GM21737 (cell line): ENCODE data around the gene CKAP2L.
"Not testable (repeated sequence)": the region's sequence is repeated elsewhere in the genome, so short reads cannot be mapped to it uniquely, and the experiment has no call there.

Experiments used
- ATAC-seq: cut with Tn5 transposase; IDR thresholded peaks from one replicate; pipeline ENCODE4 v1.9.1; 2021; ENCODE audit warnings: mild to moderate bottlenecking, moderate library complexity; ENCODE audit not compliant: unreplicated experiment

CKAP2L gene

DNA sequence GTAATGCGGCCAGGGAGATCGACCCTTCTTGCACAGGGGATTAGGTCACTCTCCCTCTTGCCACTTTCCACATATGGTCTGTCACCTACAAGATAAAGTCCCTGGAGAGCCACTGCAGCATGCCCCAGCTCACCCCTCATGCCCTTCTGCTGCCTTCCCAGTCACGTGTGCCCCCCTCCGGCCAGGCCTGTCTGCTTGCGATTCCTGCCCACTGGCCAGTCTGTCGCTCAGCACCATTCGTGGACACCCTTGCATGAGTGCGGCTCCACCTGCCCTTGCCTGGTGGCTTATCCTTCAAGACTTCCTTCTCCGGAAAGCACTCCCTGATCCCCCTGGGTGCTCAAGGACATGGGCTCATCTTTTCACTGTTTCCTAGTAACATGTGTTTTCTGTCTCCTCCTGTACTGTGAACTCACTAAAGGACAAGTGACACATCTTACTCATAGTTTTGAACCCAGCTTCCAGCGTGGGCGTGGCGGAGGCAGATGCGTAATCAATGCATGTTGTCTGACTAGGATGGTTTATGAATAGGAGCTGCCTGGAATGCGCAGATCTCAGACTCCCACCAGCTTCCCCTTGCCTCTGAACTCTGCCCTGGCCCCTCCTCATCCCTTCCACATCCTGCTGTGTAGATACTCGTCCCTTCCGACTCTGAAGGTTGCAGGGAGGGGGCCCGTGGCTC lies 51.4 kb downstream of the CKAP2L start:
- ATAC-seq: no peak

DNA sequence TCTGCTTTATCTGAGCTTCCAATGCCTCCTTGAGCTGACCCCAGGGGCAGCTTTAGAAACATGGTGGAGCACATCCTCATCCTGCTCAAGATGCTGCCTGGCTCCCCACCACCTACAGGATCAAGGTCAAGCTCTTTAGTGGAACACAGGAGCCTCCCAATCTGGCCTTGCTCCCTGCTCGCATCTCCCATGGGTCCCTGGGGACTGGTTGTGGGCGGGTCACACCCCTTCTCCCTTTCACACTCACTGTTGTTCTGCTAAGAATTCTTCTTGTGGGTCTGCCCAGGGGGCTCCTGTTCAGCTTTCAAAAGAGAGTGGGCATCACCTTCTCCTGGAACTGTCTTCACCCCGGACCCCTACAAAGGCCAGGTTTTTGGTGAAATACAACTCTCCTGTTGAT lies 51.9 kb downstream of the CKAP2L start:
- ATAC-seq: no peak

DNA sequence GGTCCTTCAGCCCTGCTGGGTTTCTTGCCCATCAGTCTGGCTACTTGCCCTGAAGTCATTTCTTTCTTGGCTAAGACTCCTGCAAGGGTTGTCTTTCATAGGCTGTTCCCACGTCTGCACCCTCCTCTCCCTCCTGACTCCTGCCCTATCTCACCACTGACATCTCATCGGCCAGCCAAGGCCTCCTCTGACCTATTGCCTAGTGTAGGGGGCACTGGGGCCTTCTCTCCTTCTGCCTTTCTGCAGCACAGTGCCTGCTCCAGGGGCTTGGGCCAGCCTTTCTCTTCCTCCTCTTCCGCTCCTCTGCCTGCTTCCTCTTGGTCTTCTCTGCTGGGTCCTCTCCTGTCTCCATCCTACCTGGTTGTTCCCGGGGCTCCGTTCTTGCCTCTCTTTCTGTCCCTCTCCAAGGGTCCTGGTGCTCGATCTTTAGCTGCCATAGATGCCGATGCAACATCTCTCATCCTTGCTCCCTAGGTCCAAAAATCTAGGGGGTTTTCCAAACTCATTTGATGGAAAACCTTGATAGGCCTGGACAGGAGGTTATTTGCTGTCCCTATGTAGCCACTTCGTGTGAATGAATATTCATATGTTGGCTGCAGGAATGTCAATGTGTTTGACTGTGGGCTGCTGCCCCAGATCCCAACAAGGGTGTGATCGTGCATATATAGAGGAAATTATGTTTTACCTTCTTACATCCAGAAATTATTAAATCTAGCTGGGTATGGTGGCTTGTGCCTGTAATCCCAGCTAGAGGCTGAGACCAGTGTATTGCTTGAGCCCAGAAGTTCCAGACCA lies 53.3 kb downstream of the CKAP2L start:
- no peak for ATAC-seq

DNA sequence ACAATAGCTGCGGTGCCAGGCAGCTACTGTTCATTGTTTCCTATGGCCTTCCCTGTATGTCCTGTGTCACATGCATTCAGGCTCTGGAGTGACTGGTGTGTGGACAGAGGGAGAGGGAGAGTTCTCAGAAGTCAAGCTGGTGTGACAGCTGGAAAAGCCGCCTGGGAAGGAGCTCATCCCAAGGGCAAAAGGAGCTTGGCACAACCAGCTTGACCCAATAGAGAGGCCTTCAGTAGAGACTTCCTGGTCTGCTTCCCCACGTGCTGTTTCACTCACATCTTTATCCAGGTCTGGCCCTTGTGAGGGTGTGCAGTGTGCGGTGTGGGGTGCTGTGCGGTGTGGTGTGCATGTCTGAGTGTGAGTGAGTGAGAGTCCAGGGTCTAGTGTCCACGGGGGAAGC lies 54.7 kb downstream of the CKAP2L start:
- no peak for ATAC-seq

DNA sequence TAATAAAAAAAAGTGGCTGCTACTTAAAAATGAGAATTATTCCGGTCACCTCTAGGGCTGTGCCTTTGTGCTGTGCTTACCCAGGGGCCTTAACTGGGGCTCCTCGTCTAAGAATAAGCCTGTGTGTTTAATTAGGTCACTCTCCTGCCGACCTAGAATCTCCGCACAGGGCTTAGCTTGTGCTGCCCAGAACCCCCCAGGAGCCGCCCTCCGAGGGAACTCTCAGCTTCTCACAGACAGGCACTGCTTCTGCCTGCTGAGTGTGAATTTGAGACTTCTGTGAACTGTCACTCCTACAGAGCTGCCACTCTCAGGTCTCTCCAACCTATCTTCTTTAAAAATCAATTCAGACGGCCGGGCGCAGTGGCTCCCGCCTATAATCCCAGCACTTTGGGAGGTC lies 55.4 kb downstream of the CKAP2L start:
- no peak for ATAC-seq

DNA sequence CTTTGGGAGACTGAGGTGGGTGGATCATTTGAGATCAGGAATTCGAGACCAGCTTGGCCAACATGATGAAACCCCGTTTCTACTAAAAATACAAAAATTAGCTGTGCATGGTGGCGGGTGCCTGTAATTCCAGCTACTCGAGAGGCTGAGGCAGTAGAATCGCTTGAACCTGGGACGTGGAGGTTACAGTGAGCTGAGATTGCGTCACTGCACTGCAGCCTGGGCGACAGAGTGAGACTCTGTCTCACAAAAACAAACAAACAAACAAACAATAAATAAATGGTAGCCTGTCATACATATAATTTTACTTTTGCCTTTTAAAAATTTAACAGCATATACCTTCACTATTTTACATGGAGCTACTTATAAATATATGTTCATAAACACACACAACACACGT lies 57.5 kb downstream of the CKAP2L start:
- not testable (repeated sequence) for ATAC-seq

DNA sequence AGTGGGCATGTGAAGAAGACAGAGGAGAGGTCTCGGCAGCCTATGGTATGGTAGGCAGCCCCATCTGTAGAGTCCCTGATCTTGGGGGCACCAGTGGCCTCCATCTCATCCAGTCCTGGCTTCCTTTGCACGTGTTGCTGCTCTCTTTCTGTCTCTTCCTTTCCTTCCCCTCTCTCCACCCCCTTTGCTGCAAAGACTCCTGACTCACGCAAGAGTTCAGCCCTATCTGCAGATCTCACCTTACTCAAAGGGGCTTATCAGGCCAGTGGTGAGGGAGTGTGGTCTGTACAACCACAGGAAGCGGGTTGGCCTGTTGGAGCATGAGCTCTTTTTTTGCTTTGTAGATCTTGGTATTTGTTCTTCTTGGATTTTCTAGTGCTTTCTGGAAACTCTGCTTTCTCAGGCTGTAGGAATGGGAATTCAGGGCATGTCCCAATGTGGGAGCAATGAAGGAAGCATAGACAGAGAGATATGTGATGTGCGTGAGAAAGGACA lies 58.2 kb downstream of the CKAP2L start:
- no peak for ATAC-seq

DNA sequence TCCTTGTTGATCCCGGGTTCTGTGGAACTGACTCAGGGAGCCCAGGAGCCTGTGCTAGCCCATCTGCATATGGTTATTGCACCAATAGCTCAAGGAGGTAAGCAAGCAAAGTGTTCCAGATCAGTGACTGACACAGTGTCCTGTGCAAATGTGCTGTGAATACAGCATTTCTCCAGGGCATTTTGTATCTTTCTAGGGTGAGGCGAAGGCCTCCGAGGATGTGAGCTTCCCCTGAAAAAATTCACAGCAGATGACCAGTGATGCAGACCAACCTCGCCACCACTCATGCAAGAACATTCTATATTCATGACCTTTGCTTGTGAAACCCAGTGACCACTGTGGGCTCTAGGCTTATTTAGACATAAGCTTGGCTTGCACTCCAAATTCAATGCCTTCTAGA lies 58.8 kb downstream of the CKAP2L start:
- no peak for ATAC-seq

DNA sequence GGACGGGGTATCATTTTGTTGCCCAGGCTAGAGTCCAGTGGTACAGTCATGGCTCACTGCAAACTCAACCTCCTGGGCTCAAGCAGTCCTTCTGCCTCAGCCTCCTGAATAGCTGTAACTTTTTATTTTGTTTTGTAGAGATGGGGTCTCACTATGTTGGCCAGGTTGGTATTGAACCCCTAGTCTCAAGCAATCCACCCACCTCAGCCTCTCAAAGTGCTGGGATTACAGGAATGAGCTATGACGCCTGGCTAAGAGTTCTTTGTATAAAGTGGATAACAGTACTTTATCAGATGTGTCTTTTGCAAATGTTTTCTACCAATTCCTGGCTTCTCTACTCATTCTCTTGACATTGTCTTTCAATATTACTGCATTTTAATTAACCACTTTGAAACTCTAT lies 60.7 kb downstream of the CKAP2L start:
- ATAC-seq: no peak

DNA sequence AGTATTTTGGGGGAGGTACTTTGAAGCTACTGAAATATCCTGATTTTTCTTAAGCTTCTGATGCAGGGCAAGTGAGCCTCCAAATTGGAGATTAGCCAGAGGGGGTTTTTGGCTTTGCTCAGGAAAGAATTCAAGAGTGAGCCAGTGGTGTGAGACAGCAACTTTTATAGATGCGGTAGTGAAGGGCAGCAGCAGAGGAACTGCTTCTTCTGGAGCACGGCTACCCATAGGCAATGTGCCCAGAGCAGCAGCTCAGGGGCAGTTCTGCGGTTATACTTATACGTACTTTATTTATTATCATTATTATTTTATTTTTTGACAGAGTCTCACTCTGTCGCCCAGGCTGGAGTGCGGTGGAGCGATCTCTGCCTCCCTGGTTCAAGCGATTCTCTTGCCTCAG lies 63.4 kb downstream of the CKAP2L start:
- ATAC-seq: no peak

DNA sequence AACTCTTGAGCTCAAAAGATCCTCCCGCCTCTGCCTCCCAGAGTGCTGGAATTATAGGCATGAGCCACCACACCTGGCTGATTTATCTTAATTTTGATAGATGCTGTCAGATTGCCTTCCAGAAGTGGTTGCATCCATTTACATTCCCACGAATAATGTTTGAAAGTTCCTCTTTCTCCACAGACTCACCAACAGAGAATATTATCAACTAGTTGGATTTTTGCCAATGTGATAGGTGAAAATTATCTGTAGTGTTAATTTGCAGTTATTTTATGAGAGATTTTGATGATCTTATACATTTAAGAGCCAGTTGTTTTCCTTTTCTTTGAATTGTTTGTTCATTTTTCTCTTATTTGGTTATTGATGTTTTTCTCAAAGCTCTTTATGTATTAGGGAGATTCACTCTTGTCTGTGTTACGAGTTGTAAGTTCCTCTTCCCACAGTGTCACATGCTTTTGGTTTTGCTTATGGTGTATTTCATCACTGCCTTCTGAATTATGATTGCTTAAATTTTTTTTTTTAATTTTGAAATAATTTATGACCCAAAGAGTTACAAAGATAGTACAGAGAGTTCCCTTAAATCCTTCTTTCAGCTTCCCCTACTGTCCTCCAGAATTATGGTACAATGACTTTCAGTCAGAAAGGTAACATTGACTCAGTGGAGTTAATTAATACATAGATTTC lies 64.3 kb downstream of the CKAP2L start:
- ATAC-seq: no peak

DNA sequence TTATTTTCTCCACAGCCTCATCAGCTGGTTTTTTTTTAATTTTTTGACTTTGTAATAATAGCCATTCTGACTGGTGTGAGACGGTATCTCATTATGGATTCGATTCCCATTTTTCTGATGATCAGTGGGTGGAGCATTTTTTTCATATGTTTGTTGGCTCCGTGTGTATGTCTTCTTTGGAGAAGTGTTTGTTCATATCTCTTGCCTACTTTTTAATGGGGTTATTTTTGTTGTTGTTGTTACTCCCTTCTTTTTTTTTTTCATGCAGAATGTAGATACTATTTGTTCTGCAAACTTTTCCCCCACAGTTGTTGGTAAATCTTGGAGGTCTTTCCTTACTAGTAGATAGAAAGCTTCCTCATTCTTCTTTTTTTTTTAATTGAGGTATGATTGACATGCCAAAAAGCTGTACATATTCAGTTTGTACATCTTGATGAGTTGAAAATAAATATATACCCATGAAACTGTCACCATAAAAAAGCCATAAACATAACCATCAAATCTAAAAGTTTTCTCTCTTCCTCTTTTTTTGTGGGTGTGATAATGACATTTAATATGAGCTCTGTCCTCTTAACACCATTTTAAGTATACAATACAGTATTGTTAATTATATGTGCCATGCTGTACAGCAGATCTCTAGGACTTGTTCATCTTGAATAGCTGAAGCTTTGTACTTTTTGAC lies 65.4 kb downstream of the CKAP2L start:
- ATAC-seq: no peak

DNA sequence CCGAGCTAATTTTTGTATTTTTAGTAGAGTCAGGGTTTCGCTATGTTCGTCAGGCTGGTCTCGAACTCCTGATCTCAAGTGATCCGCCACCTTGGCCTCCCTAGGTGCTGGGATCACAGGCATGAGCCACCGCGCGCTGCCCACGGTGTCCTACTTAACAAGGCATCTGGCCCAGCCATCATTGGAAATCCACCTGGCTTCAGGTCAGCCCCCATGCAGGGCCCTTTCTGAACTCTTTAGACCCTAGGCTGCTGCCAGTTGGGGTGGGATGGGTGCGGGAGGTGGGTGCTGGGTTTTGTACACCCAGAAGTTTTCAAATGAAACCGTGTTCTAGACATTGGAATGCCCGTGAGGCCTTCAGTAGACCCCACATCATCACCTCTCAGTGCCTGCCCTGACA lies 70.2 kb downstream of the CKAP2L start:
- no peak for ATAC-seq

DNA sequence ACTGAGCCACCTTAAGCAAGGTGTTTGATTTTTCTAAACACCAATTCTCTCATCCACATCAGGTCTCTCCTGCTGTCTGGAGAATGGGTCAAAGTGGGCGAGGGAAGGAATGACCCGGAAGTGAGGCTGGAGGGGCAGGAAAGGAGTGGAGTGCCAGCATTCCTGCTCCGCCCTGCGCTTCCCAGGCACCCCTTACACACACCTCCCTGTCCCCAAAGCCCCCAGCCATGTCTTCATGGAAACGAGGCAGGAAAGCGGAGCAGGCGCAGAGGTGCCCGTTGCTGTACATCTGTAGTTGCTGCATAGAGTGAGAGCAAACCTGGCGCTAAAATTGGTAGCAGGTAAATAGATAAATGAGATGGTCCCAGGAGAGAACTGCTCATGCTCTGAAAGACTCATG lies 70.8 kb downstream of the CKAP2L start:
- ATAC-seq: no peak

DNA sequence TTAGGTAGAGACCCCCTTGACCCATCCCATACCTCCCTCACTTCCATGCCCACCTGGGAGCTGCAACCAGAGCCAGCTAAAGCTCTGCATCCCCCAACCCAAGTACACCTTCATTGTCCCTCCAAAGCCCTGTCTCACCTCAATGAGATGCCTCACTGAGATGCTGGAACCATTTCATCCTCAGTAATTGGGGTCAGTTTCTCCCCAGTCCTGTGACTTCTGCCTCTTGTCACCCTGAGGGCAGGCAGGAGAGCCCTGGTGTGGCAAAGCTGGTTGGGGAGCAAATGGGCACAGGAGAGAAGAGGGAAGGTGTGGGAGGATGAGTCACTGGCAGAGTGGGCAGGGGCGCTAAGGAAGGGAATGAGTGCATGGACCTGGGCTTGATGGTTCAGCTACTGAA lies 71.5 kb downstream of the CKAP2L start:
- no peak for ATAC-seq

DNA sequence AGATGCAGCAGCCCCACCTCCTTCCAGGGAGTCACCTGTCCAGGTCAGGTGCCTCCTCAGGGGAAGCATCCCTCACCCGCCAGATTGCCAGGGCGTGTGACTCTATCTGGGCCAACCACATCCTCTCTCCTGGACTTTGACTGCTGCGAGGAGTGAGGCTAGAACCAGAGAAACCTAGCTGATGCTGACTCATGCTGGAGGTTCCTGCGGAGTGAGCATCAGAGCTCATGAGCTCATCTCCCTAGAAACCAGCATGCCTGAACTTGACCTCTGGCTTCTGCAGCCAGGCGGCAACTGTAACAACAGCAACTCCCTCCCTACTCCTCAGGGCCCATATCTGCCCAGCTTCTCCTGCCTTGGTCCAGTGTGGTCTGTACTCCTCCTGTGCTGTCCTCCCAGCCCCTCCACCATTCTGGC lies 71.9 kb downstream of the CKAP2L start:
- peak; percentile 90 for ATAC-seq

DNA sequence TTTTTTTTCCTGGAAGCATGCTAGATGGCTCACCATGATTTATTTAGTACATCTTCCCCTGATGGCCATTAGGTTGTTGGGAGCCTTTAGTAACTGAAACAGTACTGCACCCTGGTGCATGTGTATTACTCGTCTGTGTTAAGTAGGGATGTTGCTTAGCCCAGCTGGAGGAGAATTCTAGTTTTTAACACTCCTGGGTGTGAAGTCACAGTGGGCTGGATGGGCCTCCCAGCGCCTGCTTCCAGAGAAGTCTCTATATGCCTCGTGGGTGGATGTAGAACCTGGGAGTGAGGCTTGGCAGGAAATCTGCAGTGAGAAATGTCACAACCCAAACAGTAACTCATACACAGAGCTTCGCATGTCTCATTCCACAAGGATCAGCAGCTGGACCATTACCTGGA lies 72.5 kb downstream of the CKAP2L start:
- no peak for ATAC-seq

DNA sequence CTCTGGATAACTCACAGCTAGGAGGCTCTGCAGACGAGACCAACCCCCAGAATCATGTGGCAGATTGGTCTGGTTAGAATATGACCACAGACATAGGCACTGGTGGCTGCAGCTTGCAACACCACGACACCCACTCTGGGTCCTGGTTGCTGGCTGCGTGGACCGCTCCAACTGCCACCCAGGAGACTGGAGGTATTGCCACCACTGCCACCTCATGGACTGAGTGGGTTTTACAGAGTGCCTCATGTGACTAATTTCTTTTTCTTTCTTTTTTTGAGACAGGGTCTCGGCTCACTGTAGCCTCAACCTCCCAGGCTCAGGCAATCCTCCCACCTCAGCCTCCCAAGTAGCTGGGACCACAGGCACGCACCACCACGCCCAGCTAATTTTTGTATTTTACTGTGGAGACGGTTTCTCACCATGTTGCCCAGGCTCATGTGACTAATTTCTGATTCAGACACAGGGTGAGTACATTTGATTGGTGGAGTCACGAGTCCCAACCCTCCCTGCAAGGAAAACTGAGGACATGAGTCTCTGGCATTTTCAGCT lies 73.5 kb downstream of the CKAP2L start:
- ATAC-seq: no peak

DNA sequence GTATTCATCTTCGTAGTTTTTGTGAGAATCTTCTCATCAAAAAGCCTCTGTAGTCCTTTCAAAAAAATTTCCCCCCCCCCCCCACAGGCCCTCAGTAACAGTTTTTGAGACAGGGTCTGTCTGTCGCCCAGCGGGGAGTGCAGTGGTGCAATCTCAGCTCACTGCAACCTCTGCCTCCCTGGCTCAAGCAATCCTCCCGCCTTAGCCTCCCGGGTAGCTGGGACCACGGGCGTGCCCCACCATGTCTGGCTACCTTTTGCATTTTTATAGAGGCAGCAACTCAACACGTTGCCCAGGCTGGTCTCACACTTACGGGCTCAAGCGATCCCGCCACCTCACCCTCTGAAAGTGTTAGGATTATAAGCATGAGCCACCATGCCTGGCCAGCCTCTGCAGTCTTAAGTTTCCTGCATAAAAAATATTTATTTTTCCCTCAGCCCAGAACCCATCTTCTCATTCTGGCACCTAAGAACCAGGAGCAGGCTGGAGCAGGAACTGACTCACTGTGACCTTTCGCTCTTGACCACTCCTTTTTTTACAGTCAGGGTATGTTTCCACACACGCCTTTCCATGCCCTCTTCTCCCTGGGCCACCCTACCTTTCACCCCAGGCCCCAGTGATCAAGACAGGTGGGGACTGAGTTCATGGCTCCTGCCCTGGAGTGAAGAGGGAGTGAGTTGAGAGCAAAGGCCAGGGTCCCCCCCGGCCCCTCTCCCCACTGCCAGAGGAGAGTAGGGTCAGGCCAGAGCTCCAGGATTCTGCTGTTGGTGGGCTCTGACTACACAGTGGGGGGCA lies 76.1 kb downstream of the CKAP2L start:
- ATAC-seq: no peak

DNA sequence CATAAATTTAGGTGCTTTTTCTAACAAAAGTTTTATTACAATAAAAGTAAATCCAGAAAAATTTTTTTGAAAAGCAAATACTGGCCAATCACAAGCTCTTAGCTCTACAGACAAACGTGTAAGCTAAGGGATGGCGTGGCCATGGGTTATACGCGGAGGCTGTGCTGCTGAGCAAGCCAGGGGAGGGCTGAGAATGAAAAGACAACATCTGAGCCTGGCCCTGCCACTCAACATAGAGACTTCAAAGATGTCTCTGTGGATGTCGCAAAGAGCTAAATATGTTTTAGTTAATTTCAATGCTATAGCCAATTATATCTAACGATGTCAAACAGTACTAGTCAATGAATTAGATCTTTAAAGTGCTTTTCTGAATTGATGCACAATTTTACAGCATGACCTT lies 76.9 kb downstream of the CKAP2L start:
- no peak for ATAC-seq
